Fibroblast of pulmonary artery (primary cell): ENCODE data around the gene MARS1.

Experiments
- DNase-seq: peaks from one replicate; pipeline ENCODE4 v3.0.0-alpha.2; 2010; ENCODE audit warnings: low read depth
- H3K4me3 ChIP-seq: replicated peaks from 2 replicates; pipeline ENCODE4 v1.5.1; 2011; ENCODE audit warnings: low read depth, mild to moderate bottlenecking, control low read depth, low read length, moderate library complexity
- TF ChIP-seq, protein P1 (sequence below): IDR thresholded peaks from 2 replicates; pipeline ENCODE4 v1.5.1; 2011; ENCODE audit warnings: mild to moderate bottlenecking, control low read depth, low read length, inconsistent platforms; ENCODE audit errors: missing control alignments

MARS1 gene

DNA sequence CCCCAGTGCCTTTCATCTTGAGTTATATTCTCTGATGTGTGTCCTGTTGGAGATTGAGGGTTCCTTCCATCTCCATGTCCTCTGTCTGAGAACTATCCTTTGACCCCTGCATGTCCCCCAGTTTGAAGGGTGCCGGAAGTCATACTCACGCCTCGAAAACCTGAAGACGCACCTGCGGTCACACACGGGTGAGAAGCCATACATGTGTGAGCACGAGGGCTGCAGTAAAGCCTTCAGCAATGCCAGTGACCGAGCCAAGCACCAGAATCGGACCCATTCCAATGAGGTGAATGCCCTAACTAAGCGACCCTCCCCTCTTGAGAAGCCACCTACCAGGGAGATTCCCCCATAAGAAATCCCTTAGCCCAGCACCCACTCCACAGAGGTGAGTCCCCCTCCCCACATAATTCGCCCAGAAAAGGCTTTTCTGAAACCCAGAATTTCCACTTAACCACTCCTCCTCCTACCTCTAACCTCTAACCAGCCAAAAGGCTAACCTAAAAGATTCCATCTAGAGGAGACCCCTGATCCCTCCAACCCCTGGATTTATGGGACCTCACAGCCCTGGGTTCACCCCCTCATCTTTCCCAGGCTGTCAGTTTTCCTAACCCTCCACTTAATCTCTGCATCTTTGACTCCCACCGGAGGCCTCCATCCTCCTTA lies 20.5 kb upstream of the MARS1 start:
- TF ChIP-seq, protein P1, sequence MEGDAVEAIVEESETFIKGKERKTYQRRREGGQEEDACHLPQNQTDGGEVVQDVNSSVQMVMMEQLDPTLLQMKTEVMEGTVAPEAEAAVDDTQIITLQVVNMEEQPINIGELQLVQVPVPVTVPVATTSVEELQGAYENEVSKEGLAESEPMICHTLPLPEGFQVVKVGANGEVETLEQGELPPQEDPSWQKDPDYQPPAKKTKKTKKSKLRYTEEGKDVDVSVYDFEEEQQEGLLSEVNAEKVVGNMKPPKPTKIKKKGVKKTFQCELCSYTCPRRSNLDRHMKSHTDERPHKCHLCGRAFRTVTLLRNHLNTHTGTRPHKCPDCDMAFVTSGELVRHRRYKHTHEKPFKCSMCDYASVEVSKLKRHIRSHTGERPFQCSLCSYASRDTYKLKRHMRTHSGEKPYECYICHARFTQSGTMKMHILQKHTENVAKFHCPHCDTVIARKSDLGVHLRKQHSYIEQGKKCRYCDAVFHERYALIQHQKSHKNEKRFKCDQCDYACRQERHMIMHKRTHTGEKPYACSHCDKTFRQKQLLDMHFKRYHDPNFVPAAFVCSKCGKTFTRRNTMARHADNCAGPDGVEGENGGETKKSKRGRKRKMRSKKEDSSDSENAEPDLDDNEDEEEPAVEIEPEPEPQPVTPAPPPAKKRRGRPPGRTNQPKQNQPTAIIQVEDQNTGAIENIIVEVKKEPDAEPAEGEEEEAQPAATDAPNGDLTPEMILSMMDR = no peak
- no peak overlapping the region for H3K4me3 ChIP-seq
- DNase-seq = no peak

DNA sequence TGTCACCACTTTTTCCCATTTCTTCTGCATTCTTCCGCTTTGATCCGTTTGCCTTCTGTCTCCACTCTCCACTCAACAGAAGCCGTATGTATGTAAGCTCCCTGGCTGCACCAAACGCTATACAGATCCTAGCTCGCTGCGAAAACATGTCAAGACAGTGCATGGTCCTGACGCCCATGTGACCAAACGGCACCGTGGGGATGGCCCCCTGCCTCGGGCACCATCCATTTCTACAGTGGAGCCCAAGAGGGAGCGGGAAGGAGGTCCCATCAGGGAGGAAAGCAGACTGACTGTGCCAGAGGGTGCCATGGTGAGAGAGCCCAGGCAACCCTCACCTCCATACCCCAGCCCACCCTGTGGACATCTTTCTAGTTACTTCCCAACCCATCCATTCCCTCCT lies 20.0 kb upstream of the MARS1 start:
- TF ChIP-seq, protein P1 = no peak
- no peak for DNase-seq
- H3K4me3 ChIP-seq = no peak overlapping the region

DNA sequence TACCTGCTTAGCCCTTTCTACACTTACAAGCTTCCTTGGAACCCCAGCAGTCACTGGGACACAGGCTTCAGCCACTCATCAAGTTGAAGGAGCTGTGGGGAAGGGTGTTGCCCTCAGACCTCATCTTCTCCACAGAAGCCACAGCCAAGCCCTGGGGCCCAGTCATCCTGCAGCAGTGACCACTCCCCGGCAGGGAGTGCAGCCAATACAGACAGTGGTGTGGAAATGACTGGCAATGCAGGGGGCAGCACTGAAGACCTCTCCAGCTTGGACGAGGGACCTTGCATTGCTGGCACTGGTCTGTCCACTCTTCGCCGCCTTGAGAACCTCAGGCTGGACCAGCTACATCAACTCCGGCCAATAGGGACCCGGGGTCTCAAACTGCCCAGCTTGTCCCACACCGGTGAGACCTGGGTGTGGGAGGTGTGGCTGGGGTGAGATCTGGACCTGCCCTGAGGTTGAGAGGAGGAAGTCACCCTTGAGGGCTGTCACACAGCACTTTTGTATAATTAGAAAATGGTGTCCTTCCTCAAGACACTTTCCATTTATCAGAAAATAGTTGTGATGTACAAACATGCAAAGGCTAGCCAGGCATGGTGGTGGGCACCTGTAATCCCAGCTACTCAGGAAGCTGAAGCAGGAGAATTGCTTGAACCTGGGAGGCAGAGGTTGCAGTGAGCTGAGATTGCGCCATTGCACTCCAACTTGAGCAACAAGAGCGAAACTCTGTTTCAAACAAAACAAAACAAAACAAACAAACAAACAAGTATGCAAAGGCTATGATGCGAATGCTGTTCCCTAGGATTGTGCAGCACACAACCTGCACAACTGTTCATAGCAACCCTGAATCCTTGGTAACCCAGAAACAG lies 18.3 kb upstream of the MARS1 start:
- no peak overlapping the region for H3K4me3 ChIP-seq
- DNase-seq = no peak
- TF ChIP-seq, protein P1 = no peak

DNA sequence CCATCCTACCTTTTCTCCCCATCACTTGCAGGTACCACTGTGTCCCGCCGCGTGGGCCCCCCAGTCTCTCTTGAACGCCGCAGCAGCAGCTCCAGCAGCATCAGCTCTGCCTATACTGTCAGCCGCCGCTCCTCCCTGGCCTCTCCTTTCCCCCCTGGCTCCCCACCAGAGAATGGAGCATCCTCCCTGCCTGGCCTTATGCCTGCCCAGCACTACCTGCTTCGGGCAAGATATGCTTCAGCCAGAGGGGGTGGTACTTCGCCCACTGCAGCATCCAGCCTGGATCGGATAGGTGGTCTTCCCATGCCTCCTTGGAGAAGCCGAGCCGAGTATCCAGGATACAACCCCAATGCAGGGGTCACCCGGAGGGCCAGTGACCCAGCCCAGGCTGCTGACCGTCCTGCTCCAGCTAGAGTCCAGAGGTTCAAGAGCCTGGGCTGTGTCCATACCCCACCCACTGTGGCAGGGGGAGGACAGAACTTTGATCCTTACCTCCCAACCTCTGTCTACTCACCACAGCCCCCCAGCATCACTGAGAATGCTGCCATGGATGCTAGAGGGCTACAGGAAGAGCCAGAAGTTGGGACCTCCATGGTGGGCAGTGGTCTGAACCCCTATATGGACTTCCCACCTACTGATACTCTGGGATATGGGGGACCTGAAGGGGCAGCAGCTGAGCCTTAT lies 17.4 kb upstream of the MARS1 start:
- no peak overlapping the region for H3K4me3 ChIP-seq

DNA sequence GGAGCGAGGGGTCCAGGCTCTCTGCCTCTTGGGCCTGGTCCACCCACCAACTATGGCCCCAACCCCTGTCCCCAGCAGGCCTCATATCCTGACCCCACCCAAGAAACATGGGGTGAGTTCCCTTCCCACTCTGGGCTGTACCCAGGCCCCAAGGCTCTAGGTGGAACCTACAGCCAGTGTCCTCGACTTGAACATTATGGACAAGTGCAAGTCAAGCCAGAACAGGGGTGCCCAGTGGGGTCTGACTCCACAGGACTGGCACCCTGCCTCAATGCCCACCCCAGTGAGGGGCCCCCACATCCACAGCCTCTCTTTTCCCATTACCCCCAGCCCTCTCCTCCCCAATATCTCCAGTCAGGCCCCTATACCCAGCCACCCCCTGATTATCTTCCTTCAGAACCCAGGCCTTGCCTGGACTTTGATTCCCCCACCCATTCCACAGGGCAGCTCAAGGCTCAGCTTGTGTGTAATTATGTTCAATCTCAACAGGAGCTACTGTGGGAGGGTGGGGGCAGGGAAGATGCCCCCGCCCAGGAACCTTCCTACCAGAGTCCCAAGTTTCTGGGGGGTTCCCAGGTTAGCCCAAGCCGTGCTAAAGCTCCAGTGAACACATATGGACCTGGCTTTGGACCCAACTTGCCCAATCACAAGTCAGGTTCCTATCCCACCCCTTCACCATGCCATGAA lies 16.8 kb upstream of the MARS1 start:
- TF ChIP-seq, protein P1 = no peak
- DNase-seq = no peak
- no peak overlapping the region for H3K4me3 ChIP-seq

More for the DNA sequence above, 17.4 kb upstream of the MARS1 start:
- no peak for DNase-seq
- TF ChIP-seq, protein P1 = no peak

DNA sequence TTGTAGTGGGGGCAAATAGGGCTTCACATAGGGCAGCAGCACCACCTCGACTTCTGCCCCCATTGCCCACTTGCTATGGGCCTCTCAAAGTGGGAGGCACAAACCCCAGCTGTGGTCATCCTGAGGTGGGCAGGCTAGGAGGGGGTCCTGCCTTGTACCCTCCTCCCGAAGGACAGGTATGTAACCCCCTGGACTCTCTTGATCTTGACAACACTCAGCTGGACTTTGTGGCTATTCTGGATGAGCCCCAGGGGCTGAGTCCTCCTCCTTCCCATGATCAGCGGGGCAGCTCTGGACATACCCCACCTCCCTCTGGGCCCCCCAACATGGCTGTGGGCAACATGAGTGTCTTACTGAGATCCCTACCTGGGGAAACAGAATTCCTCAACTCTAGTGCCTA lies 16.2 kb upstream of the MARS1 start:
- TF ChIP-seq, protein P1 = no peak
- DNase-seq = no peak
- H3K4me3 ChIP-seq = no peak overlapping the region
